Neural cell (in vitro differentiated cells): Measurements from ENCODE around the gene HOXA10. TPM values are rescaled to one million over a fixed set of nuclear protein-coding genes. Genes with fewer than 3 reads are reported as not detected.

Source experiments
- H2AFZ ChIP-seq: fragments of 200-600, 300-800 bp; sonication (generic), shearing (Covaris generic); 2 replicates; pipeline ENCODE4 v1.6.0; 2014; ENCODE audit warnings: low read depth, mild to moderate bottlenecking, antibody characterized with exemption, low read length, moderate library complexity
- H3F3A ChIP-seq: fragments of 200-600 bp; shearing (Covaris generic); 2 replicates; pipeline ENCODE4 v1.6.1; 2016; ENCODE audit warnings: mild to moderate bottlenecking, moderate library complexity, mixed read lengths, antibody characterized with exemption, low read length; ENCODE audit not compliant: insufficient read depth, poor library complexity, severe bottlenecking
- H3K27ac ChIP-seq: fragments of 200-600, 300-800 bp; sonication (generic), shearing (Covaris generic); 2 replicates; pipeline ENCODE4 v1.5.1; 2014; ENCODE audit warnings: mild to moderate bottlenecking, low read length, moderate library complexity
- H3K27me3 ChIP-seq: fragments of 300-800, 200-600 bp; sonication (generic), shearing (Covaris generic); 2 replicates; pipeline ENCODE4 v1.6.0; 2014; ENCODE audit warnings: mild to moderate bottlenecking, low read depth, low read length, moderate library complexity; ENCODE audit not compliant: insufficient read depth
- H3K36me3 ChIP-seq: fragments of 300-800, 200-600 bp; sonication (generic), shearing (Covaris generic); 2 replicates; pipeline ENCODE4 v1.5.1; 2014; ENCODE audit warnings: mild to moderate bottlenecking, antibody characterized with exemption, low read length, moderate library complexity; ENCODE audit not compliant: insufficient read depth
- H3K4me2 ChIP-seq: fragments of 300-800, 200-600 bp; sonication (generic), shearing (Covaris generic); 2 replicates; pipeline ENCODE4 v1.6.0; 2014; ENCODE audit warnings: mild to moderate bottlenecking, low read length
- H3K4me3 ChIP-seq: fragments of 300-800, 200-600 bp; sonication (generic), shearing (Covaris generic); 2 replicates; pipeline ENCODE4 v1.5.1; 2014; ENCODE audit warnings: mild to moderate bottlenecking, low read length, moderate library complexity
- H3K79me2 ChIP-seq: fragments of 200-600 bp; shearing (Covaris generic); replicated peaks from 2 replicates; pipeline ENCODE4 v1.6.0; 2014; ENCODE audit warnings: mild to moderate bottlenecking, low read length, moderate library complexity; ENCODE audit not compliant: insufficient read depth
- H3K9ac ChIP-seq: fragments of 300-800, 200-600 bp; sonication (generic), shearing (Covaris generic); 2 replicates; pipeline ENCODE4 v1.6.1; 2016; ENCODE audit warnings: mild to moderate bottlenecking, low read length, mixed read lengths
- H3K9me2 ChIP-seq: fragments of 200-600 bp; shearing (Covaris generic); 2 replicates; pipeline ENCODE4 v1.6.1; 2016; ENCODE audit warnings: mild to moderate bottlenecking, low read length, mixed read lengths; ENCODE audit not compliant: insufficient read depth
- H3K9me3 ChIP-seq: fragments of 200-600, 300-800 bp; sonication (generic), shearing (Covaris generic); 2 replicates; pipeline ENCODE4 v1.6.1; 2016; ENCODE audit warnings: mild to moderate bottlenecking, mixed run types, low read length, moderate library complexity, mixed read lengths
- H4K20me1 ChIP-seq: fragments of 200-600 bp; shearing (Covaris generic); 2 replicates; pipeline ENCODE4 v1.6.1; 2016; ENCODE audit warnings: mild to moderate bottlenecking, mixed run types; ENCODE audit not compliant: insufficient read depth
- EP300 ChIP-seq: fragments of 450-650 bp; conservative IDR thresholded peaks from 2 replicates; pipeline ENCODE4 v1.6.1; 2014; ENCODE audit warnings: antibody characterized with exemption, mild to moderate bottlenecking, moderate library complexity; ENCODE audit not compliant: poor library complexity, severe bottlenecking
- EZH2 ChIP-seq: fragments of 200-600, 300-800 bp; shearing (Covaris generic), sonication (generic); IDR thresholded peaks from 2 replicates; pipeline ENCODE4 v1.6.1; 2014; ENCODE audit warnings: antibody characterized with exemption, low read length, borderline replicate concordance, mild to moderate bottlenecking; ENCODE audit not compliant: insufficient read depth, poor library complexity, severe bottlenecking
- MXI1 ChIP-seq: fragments of 450-650 bp; conservative IDR thresholded peaks from 2 replicates; pipeline ENCODE4 v1.6.1; 2014; ENCODE audit warnings: antibody characterized with exemption, mild to moderate bottlenecking; ENCODE audit not compliant: poor library complexity, severe bottlenecking
- POLR2AphosphoS5 ChIP-seq: IDR thresholded peaks from 2 replicates; pipeline ENCODE4 v1.6.1; 2012
- RAD21 ChIP-seq: fragments of 450-650 bp; conservative IDR thresholded peaks from 2 replicates; pipeline ENCODE4 v1.6.1; 2014; ENCODE audit warnings: antibody characterized with exemption, mild to moderate bottlenecking, moderate library complexity
- SMC3 ChIP-seq: fragments of 450-650 bp; conservative IDR thresholded peaks from 2 replicates; pipeline ENCODE4 v1.6.1; 2014; ENCODE audit warnings: antibody characterized with exemption, mild to moderate bottlenecking, moderate library complexity; ENCODE audit not compliant: poor library complexity
- TAF1 ChIP-seq: IDR thresholded peaks from 2 replicates; pipeline ENCODE4 v1.6.1; 2012; ENCODE audit warnings: low read depth
- polyA plus RNA-seq: library from polyadenylated mRNA; depleted of rRNA; stranded (reverse); fragments of >200 nt; gene quantifications from 2 replicates; pipeline ENCODE4 v1.2.3, GENCODE V29; 2014
- TF ChIP-seq, protein P1 (sequence below): IDR thresholded peaks from 2 replicates; pipeline ENCODE4 v1.6.1; 2012; ENCODE audit warnings: borderline replicate concordance
- TF ChIP-seq, protein P2 (sequence below): fragments of 450-650 bp; IDR thresholded peaks from 2 replicates; pipeline ENCODE4 v1.5.1; 2014; ENCODE audit warnings: antibody characterized with exemption, mild to moderate bottlenecking, moderate library complexity; ENCODE audit not compliant: poor library complexity, severe bottlenecking

HOXA10 gene
- polyA plus RNA-seq, 1 donor from 2014 or later, result not detected

DNA sequence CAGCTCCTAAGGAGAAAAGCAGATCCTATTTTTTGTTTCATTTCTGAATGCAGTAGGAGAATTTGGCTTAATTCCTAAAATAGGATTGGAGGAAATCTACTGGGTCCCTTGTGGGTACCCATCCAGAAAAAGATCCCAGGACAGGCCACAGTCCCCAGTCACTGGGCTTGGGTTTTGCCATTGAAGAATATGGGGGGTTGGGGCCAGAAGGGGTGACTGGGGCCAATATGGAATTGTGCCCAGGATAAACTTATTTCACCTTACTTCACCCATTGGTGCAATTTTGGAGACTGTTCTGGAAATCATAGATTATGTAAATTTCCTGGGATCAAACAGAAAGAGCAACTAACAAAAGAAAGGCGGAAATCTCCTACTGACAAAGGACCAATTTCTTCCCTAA, 35.6 kb downstream of the HOXA10 start:
- no peak overlapping the region for H3K4me3 ChIP-seq
- peaks cover 6% of the 10 kb centered on the region for H3K9me3 ChIP-seq
- no peak overlapping the region for H3K4me2 ChIP-seq
- no peak for TF ChIP-seq POLR2AphosphoS5
- no peak for TF ChIP-seq EP300
- TF ChIP-seq EZH2, result no peak
- no peak for TF ChIP-seq TAF1
- TF ChIP-seq RAD21, result no peak
- TF ChIP-seq, protein P1, sequence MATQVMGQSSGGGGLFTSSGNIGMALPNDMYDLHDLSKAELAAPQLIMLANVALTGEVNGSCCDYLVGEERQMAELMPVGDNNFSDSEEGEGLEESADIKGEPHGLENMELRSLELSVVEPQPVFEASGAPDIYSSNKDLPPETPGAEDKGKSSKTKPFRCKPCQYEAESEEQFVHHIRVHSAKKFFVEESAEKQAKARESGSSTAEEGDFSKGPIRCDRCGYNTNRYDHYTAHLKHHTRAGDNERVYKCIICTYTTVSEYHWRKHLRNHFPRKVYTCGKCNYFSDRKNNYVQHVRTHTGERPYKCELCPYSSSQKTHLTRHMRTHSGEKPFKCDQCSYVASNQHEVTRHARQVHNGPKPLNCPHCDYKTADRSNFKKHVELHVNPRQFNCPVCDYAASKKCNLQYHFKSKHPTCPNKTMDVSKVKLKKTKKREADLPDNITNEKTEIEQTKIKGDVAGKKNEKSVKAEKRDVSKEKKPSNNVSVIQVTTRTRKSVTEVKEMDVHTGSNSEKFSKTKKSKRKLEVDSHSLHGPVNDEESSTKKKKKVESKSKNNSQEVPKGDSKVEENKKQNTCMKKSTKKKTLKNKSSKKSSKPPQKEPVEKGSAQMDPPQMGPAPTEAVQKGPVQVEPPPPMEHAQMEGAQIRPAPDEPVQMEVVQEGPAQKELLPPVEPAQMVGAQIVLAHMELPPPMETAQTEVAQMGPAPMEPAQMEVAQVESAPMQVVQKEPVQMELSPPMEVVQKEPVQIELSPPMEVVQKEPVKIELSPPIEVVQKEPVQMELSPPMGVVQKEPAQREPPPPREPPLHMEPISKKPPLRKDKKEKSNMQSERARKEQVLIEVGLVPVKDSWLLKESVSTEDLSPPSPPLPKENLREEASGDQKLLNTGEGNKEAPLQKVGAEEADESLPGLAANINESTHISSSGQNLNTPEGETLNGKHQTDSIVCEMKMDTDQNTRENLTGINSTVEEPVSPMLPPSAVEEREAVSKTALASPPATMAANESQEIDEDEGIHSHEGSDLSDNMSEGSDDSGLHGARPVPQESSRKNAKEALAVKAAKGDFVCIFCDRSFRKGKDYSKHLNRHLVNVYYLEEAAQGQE, result no peak
- no peak for TF ChIP-seq SMC3
- TF ChIP-seq MXI1, result no peak
- TF ChIP-seq, protein P2, sequence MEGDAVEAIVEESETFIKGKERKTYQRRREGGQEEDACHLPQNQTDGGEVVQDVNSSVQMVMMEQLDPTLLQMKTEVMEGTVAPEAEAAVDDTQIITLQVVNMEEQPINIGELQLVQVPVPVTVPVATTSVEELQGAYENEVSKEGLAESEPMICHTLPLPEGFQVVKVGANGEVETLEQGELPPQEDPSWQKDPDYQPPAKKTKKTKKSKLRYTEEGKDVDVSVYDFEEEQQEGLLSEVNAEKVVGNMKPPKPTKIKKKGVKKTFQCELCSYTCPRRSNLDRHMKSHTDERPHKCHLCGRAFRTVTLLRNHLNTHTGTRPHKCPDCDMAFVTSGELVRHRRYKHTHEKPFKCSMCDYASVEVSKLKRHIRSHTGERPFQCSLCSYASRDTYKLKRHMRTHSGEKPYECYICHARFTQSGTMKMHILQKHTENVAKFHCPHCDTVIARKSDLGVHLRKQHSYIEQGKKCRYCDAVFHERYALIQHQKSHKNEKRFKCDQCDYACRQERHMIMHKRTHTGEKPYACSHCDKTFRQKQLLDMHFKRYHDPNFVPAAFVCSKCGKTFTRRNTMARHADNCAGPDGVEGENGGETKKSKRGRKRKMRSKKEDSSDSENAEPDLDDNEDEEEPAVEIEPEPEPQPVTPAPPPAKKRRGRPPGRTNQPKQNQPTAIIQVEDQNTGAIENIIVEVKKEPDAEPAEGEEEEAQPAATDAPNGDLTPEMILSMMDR, result no peak
- no peaks in the 10 kb centered on the region for H3K9me2 ChIP-seq
- no peaks in the 10 kb centered on the region for H3K79me2 ChIP-seq
- H3F3A ChIP-seq, result no peaks in the 10 kb centered on the region
- H3K36me3 ChIP-seq, result no peaks in the 10 kb centered on the region
- H4K20me1 ChIP-seq, result no peaks in the 10 kb centered on the region
- H3K9ac ChIP-seq, result no peak overlapping the region
- H3K27me3 ChIP-seq, result peaks cover 100% of the 10 kb centered on the region
- no peak overlapping the region for H2AFZ ChIP-seq
- no peak overlapping the region for H3K27ac ChIP-seq

DNA sequence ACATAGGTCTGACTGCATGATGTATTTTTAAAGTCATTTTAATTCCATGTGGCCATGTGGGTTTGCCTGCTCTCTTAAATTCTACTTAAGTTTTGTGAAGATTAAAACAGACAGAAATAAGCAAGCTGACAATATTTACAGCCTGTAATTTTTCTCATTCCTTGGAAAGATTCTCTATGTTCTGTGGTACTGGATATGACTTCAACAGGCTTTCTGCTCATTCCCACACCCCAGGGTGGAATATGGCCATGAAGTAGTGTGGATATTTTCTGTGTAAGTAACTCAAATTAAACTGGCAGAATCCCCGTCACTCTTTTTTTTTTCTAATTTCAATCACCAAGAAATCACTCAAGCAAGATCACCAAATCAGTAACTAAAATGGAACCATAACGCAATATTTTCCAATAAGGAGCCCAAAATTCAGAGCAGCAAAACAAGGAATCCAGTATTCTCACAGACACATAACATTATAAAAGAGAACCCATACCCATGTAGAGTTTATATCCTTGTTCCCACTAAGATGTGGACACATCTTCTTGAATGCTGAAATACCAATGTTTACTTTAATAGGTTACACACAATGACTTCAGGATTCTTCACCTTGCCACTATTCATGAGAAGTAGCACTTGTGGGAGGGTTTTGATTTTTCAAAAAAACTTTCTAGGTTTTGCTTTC, 36.3 kb downstream of the HOXA10 start:
- Histone ChIP-seq H3K36me3 (no peaks in the 10 kb centered on the region), H3K27ac (no peak overlapping the region), H3K79me2 (no peaks in the 10 kb centered on the region), H3K27me3 (peaks cover 100% of the 10 kb centered on the region), H3K9ac (no peak overlapping the region), H3K9me2 (no peaks in the 10 kb centered on the region), H2AFZ (no peak overlapping the region), H4K20me1 (no peaks in the 10 kb centered on the region), H3F3A (no peaks in the 10 kb centered on the region), H3K9me3 (peaks cover 9% of the 10 kb centered on the region), H3K4me3 (no peak overlapping the region), H3K4me2 (no peak overlapping the region)
- TF ChIP-seq, protein P1, result no peak
